ENCODE data around the gene ATP2C2. TPM values are rescaled to one million over a fixed set of nuclear protein-coding genes. Genes with fewer than 3 reads are reported as not detected.
A peak's percentile ranks its signal among the peaks of the same experiment; 100 is the strongest.

ATP2C2 gene
- total RNA-seq, 1 donor from 2014 or later, result not detected

DNA sequence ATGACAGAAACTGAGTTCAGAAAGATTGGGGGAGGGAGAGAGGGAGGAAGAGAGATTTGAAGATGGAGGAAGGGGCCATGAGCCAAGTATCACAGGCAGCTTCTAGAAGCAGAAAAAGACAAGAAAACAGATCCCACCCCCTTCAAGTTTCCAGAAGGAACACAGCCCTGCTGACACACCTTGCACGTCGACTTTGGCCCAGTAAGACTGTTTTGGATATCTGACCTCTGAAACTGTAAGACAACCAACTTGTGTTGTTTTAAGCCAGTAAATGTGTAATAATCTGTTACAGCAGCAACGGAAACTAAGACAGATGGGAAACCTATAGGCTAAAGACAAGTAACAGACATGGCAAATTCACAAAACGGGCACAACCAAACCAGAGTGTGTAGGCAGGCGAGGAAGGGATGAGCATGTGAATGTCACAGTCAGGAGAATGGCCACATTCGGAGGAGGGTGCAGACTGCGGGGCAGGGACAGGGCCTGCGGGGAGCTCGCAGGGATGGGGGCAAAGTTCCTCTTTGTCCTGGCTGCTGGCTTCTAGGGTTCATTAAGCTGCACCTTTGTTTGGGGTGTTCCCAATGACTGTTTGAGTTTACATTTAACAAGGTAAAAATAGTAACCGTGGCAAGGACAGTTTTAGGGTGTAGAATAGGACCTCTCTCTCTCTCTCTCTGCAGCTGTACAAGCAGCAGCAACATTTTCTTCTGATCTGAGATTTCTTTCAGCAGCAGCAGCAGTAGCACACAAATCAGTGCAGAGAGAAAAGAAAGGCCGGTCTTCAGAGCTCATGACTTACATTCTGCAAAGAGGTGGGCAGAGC is 18.3 kb upstream of the ATP2C2 start:
- Mint-ChIP-seq H3K27ac (no peak overlapping the region), H3K9me3 (no peaks in the 10 kb centered on the region), H3K4me1 (no peaks in the 10 kb centered on the region), H3K36me3 (ENCODE audit: low read depth) (no peaks in the 10 kb centered on the region), H3K4me3 (no peak overlapping the region), H3K27me3 (peaks cover 6% of the 10 kb centered on the region)
- no peak for DNase-seq
- intact Hi-C loops (cut with micrococcal nuclease), result no loop called here

GRCh38 chr16:84350685-84351400 is 17.5 kb upstream of the ATP2C2 start:
- H3K4me3 Mint-ChIP-seq, result no peak overlapping the region
- H3K4me1 Mint-ChIP-seq, result no peaks in the 10 kb centered on the region
- H3K27ac Mint-ChIP-seq, result no peak overlapping the region
- no peaks in the 10 kb centered on the region for H3K36me3 Mint-ChIP-seq (ENCODE audit: low read depth)
- intact Hi-C loops (cut with micrococcal nuclease), result no loop called here
- H3K27me3 Mint-ChIP-seq, result peaks cover 6% of the 10 kb centered on the region
- DNase-seq, result no peak
- no peaks in the 10 kb centered on the region for H3K9me3 Mint-ChIP-seq

GRCh38 chr16:84351630-84352029 is 16.7 kb upstream of the ATP2C2 start:
- no peaks in the 10 kb centered on the region for H3K36me3 Mint-ChIP-seq (ENCODE audit: low read depth)
- no peak for DNase-seq
- H3K9me3 Mint-ChIP-seq, result no peaks in the 10 kb centered on the region

GRCh38 chr16:84354306-84354705 is 14.0 kb upstream of the ATP2C2 start:
- peaks cover 15% of the 10 kb centered on the region for H3K4me1 Mint-ChIP-seq
- DNase-seq, result no peak
- no peaks in the 10 kb centered on the region for H3K36me3 Mint-ChIP-seq (ENCODE audit: low read depth)
- H3K27ac Mint-ChIP-seq, result no peak overlapping the region
- H3K27me3 Mint-ChIP-seq, result peaks cover 8% of the 10 kb centered on the region
- no peak overlapping the region for H3K4me3 Mint-ChIP-seq
- intact Hi-C loops (cut with micrococcal nuclease), result no loop called here
- no peaks in the 10 kb centered on the region for H3K9me3 Mint-ChIP-seq

More at GRCh38 chr16:84351630-84352029, 16.7 kb upstream of the ATP2C2 start:
- intact Hi-C loops (cut with micrococcal nuclease), result no loop called here
- H3K27ac Mint-ChIP-seq, result no peak overlapping the region
- H3K4me1 Mint-ChIP-seq, result no peaks in the 10 kb centered on the region
- no peak overlapping the region for H3K4me3 Mint-ChIP-seq
- H3K27me3 Mint-ChIP-seq, result peaks cover 6% of the 10 kb centered on the region

- H3K27me3 Mint-ChIP-seq, result peaks cover 7% of the 10 kb centered on the region
- no peaks in the 10 kb centered on the region for H3K36me3 Mint-ChIP-seq (ENCODE audit: low read depth)
- H3K4me1 Mint-ChIP-seq, result peaks cover 24% of the 10 kb centered on the region
- intact Hi-C loops (cut with micrococcal nuclease), result no loop called here
- peaks cover under 1% of the 10 kb centered on the region for H3K9me3 Mint-ChIP-seq
- H3K27ac Mint-ChIP-seq, result no peak overlapping the region
- no peak for DNase-seq
- no peak overlapping the region for H3K4me3 Mint-ChIP-seq
These were observed 13.2 kb upstream of the ATP2C2 start for GRCh38 chr16:84355149-84355548.

- intact Hi-C loops (cut with micrococcal nuclease), result no loop called here
These were observed 12.2 kb upstream of the ATP2C2 start for GRCh38 chr16:84356176-84356575.

DNA sequence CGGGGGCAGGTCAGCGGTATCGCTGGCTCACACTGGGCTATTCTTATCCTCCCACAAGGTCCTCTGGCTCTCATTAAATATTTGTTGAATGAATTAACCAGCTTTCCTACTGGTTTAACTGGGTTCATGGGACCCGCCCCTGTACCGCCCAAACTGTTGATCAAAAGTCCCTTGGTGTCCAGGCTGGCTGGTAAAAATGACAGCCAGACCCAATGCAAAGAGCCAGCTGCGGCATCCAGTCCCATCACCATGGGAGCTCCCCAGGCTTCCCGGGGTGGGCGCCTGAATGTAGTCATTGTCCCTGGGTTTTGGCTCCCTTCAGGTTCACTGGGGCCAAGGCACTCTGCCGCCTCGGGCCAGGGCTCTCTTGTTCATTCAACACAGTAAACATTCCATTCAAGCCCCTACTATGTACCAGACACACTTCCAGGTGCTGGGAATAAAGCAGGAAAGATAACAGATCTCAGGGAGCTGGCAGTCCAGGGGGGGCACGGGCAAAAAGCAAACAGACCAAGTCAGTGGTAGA is 11.7 kb upstream of the ATP2C2 start:
- Mint-ChIP-seq H3K9me3 (peaks cover 7% of the 10 kb centered on the region), H3K36me3 (ENCODE audit: low read depth) (no peaks in the 10 kb centered on the region), H3K27ac (no peak overlapping the region), H3K4me1 (peaks cover 34% of the 10 kb centered on the region), H3K4me3 (no peak overlapping the region), H3K27me3 (peaks cover 7% of the 10 kb centered on the region)
- intact Hi-C loops (cut with micrococcal nuclease), result no loop called here
- no peak for DNase-seq

More at GRCh38 chr16:84356176-84356575, 12.2 kb upstream of the ATP2C2 start:
- Mint-ChIP-seq H3K36me3 (ENCODE audit: low read depth) (no peaks in the 10 kb centered on the region), H3K9me3 (peaks cover 7% of the 10 kb centered on the region), H3K27me3 (peaks cover 7% of the 10 kb centered on the region), H3K27ac (no peak overlapping the region), H3K4me1 (peaks cover 34% of the 10 kb centered on the region), H3K4me3 (no peak overlapping the region)
- no peak for DNase-seq

GRCh38 chr16:84357191-84357651 is 11.1 kb upstream of the ATP2C2 start:
- DNase-seq, result peak; percentile 68
- intact Hi-C loops (cut with micrococcal nuclease), result no loop called here
- Mint-ChIP-seq H3K4me1 (peaks cover 36% of the 10 kb centered on the region), H3K27ac (no peak overlapping the region), H3K36me3 (ENCODE audit: low read depth) (no peaks in the 10 kb centered on the region), H3K9me3 (peaks cover 7% of the 10 kb centered on the region), H3K4me3 (no peak overlapping the region), H3K27me3 (peaks cover 6% of the 10 kb centered on the region)

DNA sequence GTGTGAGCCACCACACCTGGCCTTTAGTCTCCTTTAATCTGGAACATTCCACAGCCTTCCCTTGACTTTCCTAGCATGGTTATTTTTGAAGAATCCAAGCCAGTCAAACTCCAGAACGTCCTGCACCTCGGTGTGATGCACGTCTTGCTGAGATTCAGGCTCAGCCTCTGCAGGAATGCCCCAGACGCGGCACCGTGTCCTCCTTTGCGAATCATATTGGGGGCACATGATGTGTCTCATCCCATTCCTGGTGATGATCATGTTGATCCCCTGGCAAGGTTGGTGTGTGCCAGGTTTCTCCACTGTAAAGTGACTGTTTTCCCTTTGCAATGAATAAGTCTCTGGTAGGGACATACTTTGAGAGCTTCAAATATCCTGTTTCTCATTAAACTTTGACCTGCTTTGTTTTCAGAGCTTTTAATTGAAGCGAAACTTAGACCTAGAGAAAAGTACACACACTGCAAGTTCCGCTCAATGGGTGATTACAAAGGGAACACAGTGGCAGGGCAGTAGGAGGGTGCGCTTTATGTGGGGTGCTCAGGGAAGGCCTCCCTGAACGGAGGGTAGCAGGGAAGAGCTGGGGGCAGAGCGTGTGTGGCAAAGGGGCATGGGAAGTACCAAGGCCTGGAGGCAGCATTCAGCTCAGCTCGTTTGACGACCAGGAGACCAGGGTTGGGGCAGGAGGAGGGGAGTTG is 9.6 kb upstream of the ATP2C2 start:
- Mint-ChIP-seq H3K9me3 (peaks cover 7% of the 10 kb centered on the region), H3K4me3 (no peak overlapping the region), H3K36me3 (ENCODE audit: low read depth) (no peaks in the 10 kb centered on the region), H3K4me1 (peaks cover 38% of the 10 kb centered on the region), H3K27me3 (peaks cover 2% of the 10 kb centered on the region), H3K27ac (peak overlapping the region; percentile 21)
- intact Hi-C loops (cut with micrococcal nuclease), result no loop called here
- DNase-seq, result no peak

GRCh38 chr16:84359326-84359725 is 9.0 kb upstream of the ATP2C2 start:
- Mint-ChIP-seq H3K27ac (peak overlapping the region; percentile 21), H3K27me3 (peaks cover 5% of the 10 kb centered on the region), H3K9me3 (peaks cover 7% of the 10 kb centered on the region)

GRCh38 chr16:84360170-84360569 is 8.2 kb upstream of the ATP2C2 start:
- Mint-ChIP-seq H3K4me1 (peaks cover 38% of the 10 kb centered on the region), H3K4me3 (peak overlapping the region; percentile 52), H3K27me3 (peaks cover 5% of the 10 kb centered on the region), H3K9me3 (peaks cover 7% of the 10 kb centered on the region), H3K36me3 (ENCODE audit: low read depth) (no peaks in the 10 kb centered on the region), H3K27ac (peak overlapping the region; percentile 57)
- peak; percentile 87 for DNase-seq
- intact Hi-C loops (cut with micrococcal nuclease), result no loop called here

More at GRCh38 chr16:84359326-84359725, 9.0 kb upstream of the ATP2C2 start:
- H3K4me3 Mint-ChIP-seq, result no peak overlapping the region
- intact Hi-C loops (cut with micrococcal nuclease), result no loop called here
- H3K4me1 Mint-ChIP-seq, result peaks cover 38% of the 10 kb centered on the region
- DNase-seq, result no peak
- no peaks in the 10 kb centered on the region for H3K36me3 Mint-ChIP-seq (ENCODE audit: low read depth)

- Mint-ChIP-seq H3K9me3 (peaks cover 7% of the 10 kb centered on the region), H3K27ac (peak overlapping the region; percentile 57), H3K36me3 (ENCODE audit: low read depth) (no peaks in the 10 kb centered on the region), H3K27me3 (peaks cover 5% of the 10 kb centered on the region), H3K4me1 (peaks cover 38% of the 10 kb centered on the region), H3K4me3 (peak overlapping the region; percentile 52)
- intact Hi-C loops (cut with micrococcal nuclease), result no loop called here
- DNase-seq, result no peak
These were observed 7.6 kb upstream of the ATP2C2 start for GRCh38 chr16:84360748-84361147.

GRCh38 chr16:84361546-84361945 is 6.8 kb upstream of the ATP2C2 start:
- Mint-ChIP-seq H3K4me1 (peaks cover 38% of the 10 kb centered on the region), H3K27me3 (peaks cover 12% of the 10 kb centered on the region), H3K4me3 (no peak overlapping the region), H3K9me3 (peaks cover 7% of the 10 kb centered on the region), H3K27ac (no peak overlapping the region), H3K36me3 (ENCODE audit: low read depth) (no peaks in the 10 kb centered on the region)
- intact Hi-C loops (cut with micrococcal nuclease), result no loop called here
- DNase-seq, result no peak

Data from activated CD4-positive, alpha-beta T cell treated with anti-CD3 and anti-CD28 coated beads, Interleukin-2, amount 10 ng/mL, durations not matched to agents 24 days and 14 days (primary cell).